ENCODE data around the gene ARHGEF40. TPM values are rescaled to one million over a fixed set of nuclear protein-coding genes. Genes with fewer than 3 reads are reported as not detected.
A peak's percentile ranks its signal among the peaks of the same experiment; 100 is the strongest.

ARHGEF40 gene
- polyA plus RNA-seq, 1 experiment: 40.7 TPM

- no peaks in the 10 kb centered on the region for H3K27me3 ChIP-seq (ENCODE audit: control insufficient read depth, insufficient read depth, low read length)
- H3K4me3 ChIP-seq (ENCODE audit: low read depth, low read length): no peak overlapping the region
- no peak overlapping the region for H3K27ac ChIP-seq (ENCODE audit: low read depth, low read length)
- TF ChIP-seq CTCF (IDR thresholded peaks at IDR 0.05; ENCODE audit: low read depth, low read length): no peak
- CTCF ChIA-PET: interaction anchor here (1.2 to 9.0 kb wide), 4 partner anchors 13 to 64 kb away, joined by 3 to 128 read pairs (median 8); no protein-coding TSS in a partner anchor
- no peaks in the 10 kb centered on the region; the same call in 1 of the 2 replicates for H3K9me3 ChIP-seq (ENCODE audit: control insufficient read depth, insufficient read depth, low read length)
- no peak for DNase-seq (ENCODE audit: low read depth, low spot score)
- POLR2A ChIA-PET: no interaction called here
These were observed 8.6 kb downstream of the ARHGEF40 start for GRCh38 chr14:21078726-21079125.

- ChIA-PET CTCF (interaction anchor here (1.6 kb wide), 1 partner anchor 67 kb away, joined by 6 read pairs; no protein-coding TSS in a partner anchor), POLR2A (interaction anchor here (1.2 kb wide), 1 partner anchor 10 kb away, joined by 3 read pairs; no protein-coding TSS in a partner anchor)
- H3K4me3 ChIP-seq (ENCODE audit: low read depth, low read length): no peak overlapping the region
- TF ChIP-seq CTCF (IDR thresholded peaks at IDR 0.05; ENCODE audit: low read depth, low read length): no peak
- no peak overlapping the region for H3K27ac ChIP-seq (ENCODE audit: low read depth, low read length)
- no peak for DNase-seq (ENCODE audit: low read depth, low spot score)
- no peaks in the 10 kb centered on the region; the same call in 1 of the 2 replicates for H3K9me3 ChIP-seq (ENCODE audit: control insufficient read depth, insufficient read depth, low read length)
- no peaks in the 10 kb centered on the region for H3K27me3 ChIP-seq (ENCODE audit: control insufficient read depth, insufficient read depth, low read length)
These were observed 11.5 kb downstream of the ARHGEF40 start for GRCh38 chr14:21081521-21082142.

- H3K27ac ChIP-seq (ENCODE audit: low read depth, low read length): peak overlapping the region; percentile 21
- POLR2A ChIA-PET: no interaction called here
- TF ChIP-seq CTCF (IDR thresholded peaks at IDR 0.05; ENCODE audit: low read depth, low read length): no peak
- no peaks in the 10 kb centered on the region; the same call in 1 of the 2 replicates for H3K9me3 ChIP-seq (ENCODE audit: control insufficient read depth, insufficient read depth, low read length)
- H3K27me3 ChIP-seq (ENCODE audit: control insufficient read depth, insufficient read depth, low read length): no peaks in the 10 kb centered on the region
- no peak overlapping the region for H3K4me3 ChIP-seq (ENCODE audit: low read depth, low read length)
- no peak for DNase-seq (ENCODE audit: low read depth, low spot score)
- CTCF ChIA-PET: interaction anchor here (0.6 to 1.7 kb wide), 4 partner anchors 9 to 69 kb away, joined by 3 to 13 read pairs (median 5); no protein-coding TSS in a partner anchor
These were observed 13.6 kb downstream of the ARHGEF40 start for GRCh38 chr14:21083565-21084325.

GRCh38 chr14:21084396-21084795 is 14.3 kb downstream of the ARHGEF40 start:
- no peak overlapping the region for H3K4me3 ChIP-seq (ENCODE audit: low read depth, low read length)
- peak overlapping the region; percentile 21 for H3K27ac ChIP-seq (ENCODE audit: low read depth, low read length)
- POLR2A ChIA-PET: no interaction called here
- no peak for TF ChIP-seq CTCF (IDR thresholded peaks at IDR 0.05; ENCODE audit: low read depth, low read length)
- no peaks in the 10 kb centered on the region; the same call in 1 of the 2 replicates for H3K9me3 ChIP-seq (ENCODE audit: control insufficient read depth, insufficient read depth, low read length)
- CTCF ChIA-PET: interaction anchor here (1.3 to 1.7 kb wide), 3 partner anchors 8 to 70 kb away, joined by 4 to 13 read pairs (median 6); no protein-coding TSS in a partner anchor
- no peaks in the 10 kb centered on the region for H3K27me3 ChIP-seq (ENCODE audit: control insufficient read depth, insufficient read depth, low read length)
- DNase-seq (ENCODE audit: low read depth, low spot score): no peak

Data from AG04450 (cell line).